GM12872 (cell line): Measurements from ENCODE around the gene PLA2G4C.
A peak's percentile ranks its signal among the peaks of the same experiment; 100 is the strongest.

Experiments used
- CTCF ChIP-seq: IDR thresholded peaks from 3 replicates; pipeline ENCODE4 v1.5.1; 2011; ENCODE audit warnings: low read depth, mild to moderate bottlenecking, low read length, moderate library complexity; ENCODE audit not compliant: insufficient read depth

Gene PLA2G4C

DNA sequence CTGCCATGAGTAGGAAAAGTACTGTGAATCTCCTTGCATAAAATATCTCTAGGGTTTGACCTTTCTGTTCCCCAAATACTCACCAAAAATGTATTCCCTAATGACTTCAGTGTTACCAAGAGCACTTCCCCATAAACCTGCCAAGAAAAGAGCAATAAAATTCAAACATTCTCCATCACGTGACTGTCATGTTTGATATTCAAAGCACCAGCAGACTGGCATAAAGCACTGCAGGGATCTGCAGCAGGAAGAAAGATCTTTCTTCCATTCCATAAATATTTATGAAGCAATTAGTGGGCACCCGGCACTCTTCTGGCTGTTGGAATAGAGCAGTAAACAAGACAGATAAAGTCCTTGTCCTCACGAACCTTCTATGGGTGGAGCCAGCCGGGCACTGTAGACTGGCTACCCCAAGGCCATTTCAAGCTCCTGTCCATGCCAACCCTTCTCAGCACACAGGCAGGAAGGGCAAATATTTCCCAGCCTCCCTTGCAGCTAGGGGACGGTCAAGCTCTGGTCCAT is 20.3 kb downstream of the PLA2G4C start:
- TF ChIP-seq CTCF = no peak

- TF ChIP-seq CTCF = peak; percentile 43; the same call in 1 of the 3 replicates
Observed at GRCh38 chr19:48085904-48086864, 24.4 kb downstream of the PLA2G4C start.

DNA sequence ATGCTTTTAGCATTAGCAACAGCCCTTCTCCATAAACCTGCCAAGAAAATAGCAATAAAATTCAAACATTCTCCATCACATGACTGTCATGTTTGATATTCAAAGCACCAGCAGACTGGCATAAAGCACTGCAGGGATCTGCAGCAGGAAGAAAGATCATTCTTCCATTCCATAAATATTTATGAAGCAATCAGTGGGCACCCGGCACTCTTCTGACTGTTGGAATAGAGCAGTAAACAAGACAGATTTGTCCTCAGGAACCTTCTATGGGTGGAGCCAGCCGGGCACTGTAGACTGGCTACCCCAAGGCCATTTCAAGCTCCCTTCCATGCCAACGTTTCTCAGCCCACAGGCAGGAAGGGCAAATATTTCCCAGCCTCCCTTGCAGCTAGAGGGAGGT is 25.5 kb downstream of the PLA2G4C start:
- no peak for TF ChIP-seq CTCF

GRCh38 chr19:48081106-48081505 is 29.5 kb downstream of the PLA2G4C start:
- no peak for TF ChIP-seq CTCF

GRCh38 chr19:48069435-48069834 is 41.2 kb downstream of the PLA2G4C start:
- no peak for TF ChIP-seq CTCF

DNA sequence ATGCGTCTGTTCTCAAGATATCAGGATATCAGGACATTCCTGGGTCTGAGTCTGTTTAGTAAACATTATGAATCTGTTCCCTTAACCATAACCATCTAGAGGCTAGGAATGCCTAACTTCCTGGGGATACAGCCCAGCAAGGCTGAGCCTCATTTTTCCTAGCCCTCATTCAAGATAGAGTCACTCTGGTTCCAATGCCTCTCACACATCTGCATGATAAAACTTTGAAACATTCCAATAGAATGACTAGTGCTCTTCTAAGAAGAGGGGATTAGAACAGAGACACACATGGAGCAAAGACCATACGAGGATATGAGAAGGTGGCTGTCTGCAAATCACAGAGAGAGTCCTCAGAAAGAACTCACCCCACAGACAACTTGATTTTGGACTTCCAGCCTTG is 46.1 kb downstream of the PLA2G4C start:
- no peak for TF ChIP-seq CTCF

DNA sequence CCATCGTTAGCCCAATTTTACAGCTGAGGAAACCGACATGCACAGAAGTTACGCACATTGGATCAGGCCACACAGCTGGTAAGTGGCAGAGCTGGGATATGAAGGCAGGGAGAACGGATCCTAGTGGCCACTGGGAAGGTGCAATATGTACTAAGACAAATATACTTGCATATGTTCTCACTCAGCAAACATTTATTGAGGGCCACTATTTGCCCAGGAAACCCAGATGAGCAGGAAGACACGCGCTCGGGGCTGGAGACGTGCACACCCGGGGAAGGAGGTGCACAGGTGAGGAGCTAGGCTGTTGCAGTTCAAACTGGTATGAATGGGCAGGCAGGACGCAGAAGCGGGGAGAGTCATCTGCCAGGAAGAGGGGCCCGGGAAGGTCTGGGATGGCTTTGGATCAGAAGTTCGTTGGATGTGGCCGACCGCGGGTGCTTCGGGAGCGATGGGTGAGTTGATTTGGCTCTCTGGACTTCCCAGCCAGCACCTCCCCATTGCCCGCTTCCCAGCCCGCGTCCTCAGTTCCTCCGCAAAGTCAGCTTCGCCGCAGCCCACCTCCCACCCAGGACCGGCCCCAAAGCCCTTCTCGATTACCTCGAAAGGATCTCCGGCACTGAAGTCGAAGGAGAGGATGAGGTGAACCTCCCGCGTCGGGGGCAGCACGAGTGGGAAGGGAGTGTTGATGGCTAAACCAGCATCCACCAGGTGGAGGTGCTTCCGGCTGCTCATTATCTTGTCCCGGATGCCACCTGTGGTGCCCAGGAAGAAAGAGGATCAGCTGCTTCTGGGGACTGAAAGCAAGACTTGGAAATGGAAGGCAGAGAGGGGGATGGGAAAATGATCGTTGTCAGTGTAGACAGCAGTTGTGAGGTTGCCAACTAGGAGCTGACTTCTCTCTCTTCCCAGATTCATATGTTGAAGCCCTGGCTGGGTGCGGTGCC is 48.9 kb downstream of the PLA2G4C start:
- TF ChIP-seq CTCF = no peak
